OCI-LY1 (cell line): ENCODE data around the gene CBX7.
A peak's percentile ranks its signal among the peaks of the same experiment; 100 is the strongest.

Experiments used
- H2AFZ ChIP-seq: fragments of 200-600 bp; sonication (generic), shearing (Covaris generic); 2 replicates; pipeline ENCODE4 v1.6.0; 2014; ENCODE audit warnings: antibody characterized with exemption, mild to moderate bottlenecking, low read length
- H3F3A ChIP-seq: fragments of 200-600 bp; sonication (generic), shearing (Covaris generic); 2 replicates; pipeline ENCODE4 v1.6.0; 2014; ENCODE audit warnings: mild to moderate bottlenecking, antibody characterized with exemption, low read length, moderate library complexity; ENCODE audit not compliant: insufficient read depth
- H3K27ac ChIP-seq: fragments of 200-600 bp; sonication (generic); 2 replicates; pipeline ENCODE4 v1.5.1; 2014; ENCODE audit warnings: low read length, mixed run types, mild to moderate bottlenecking, low read depth; ENCODE audit not compliant: poor library complexity, severe bottlenecking
- H3K27me3 ChIP-seq: fragments of 200-600 bp; sonication (generic); 2 replicates; pipeline ENCODE4 v1.6.0; 2014; ENCODE audit warnings: antibody characterized with exemption, mild to moderate bottlenecking, low read length, moderate library complexity; ENCODE audit not compliant: insufficient read depth
- H3K36me3 ChIP-seq: fragments of 200-600 bp; sonication (generic); 2 replicates; pipeline ENCODE4 v1.6.1; 2014; ENCODE audit warnings: mild to moderate bottlenecking, antibody characterized with exemption, low read length, moderate library complexity, mixed read lengths; ENCODE audit not compliant: insufficient read depth
- H3K4me1 ChIP-seq: fragments of 200-600 bp; sonication (generic); 2 replicates; pipeline ENCODE4 v1.5.1; 2014; ENCODE audit warnings: mild to moderate bottlenecking, low read length, moderate library complexity; ENCODE audit not compliant: insufficient read depth, severe bottlenecking
- H3K4me2 ChIP-seq: fragments of 200-600 bp; sonication (generic), shearing (Covaris generic); 2 replicates; pipeline ENCODE4 v1.6.1; 2014; ENCODE audit warnings: low read length
- H3K4me3 ChIP-seq: fragments of 200-600 bp; sonication (generic); 2 replicates; pipeline ENCODE4 v1.5.1; 2014; ENCODE audit warnings: low read length, low read depth, mild to moderate bottlenecking, mixed read lengths; ENCODE audit not compliant: poor library complexity, severe bottlenecking
- H3K79me2 ChIP-seq: fragments of 200-600 bp; shearing (Covaris generic); 2 replicates; pipeline ENCODE4 v1.6.1; 2016; ENCODE audit warnings: mixed run types, low read length, mixed read lengths; ENCODE audit not compliant: insufficient read depth
- H3K9ac ChIP-seq: fragments of 200-600 bp; sonication (generic), shearing (Covaris generic); 2 replicates; pipeline ENCODE4 v1.6.1; 2014; ENCODE audit warnings: mild to moderate bottlenecking, low read length, mixed read lengths
- H3K9me2 ChIP-seq: fragments of 200-600 bp; sonication (generic), shearing (Covaris generic); 2 replicates; pipeline ENCODE4 v1.6.1; 2014; ENCODE audit warnings: low read depth, mild to moderate bottlenecking, low read length, mixed read lengths
- H3K9me3 ChIP-seq: fragments of 200-600 bp; shearing (Covaris generic); 2 replicates; pipeline ENCODE4 v1.6.1; 2014; ENCODE audit warnings: low read length, mixed read lengths
- H4K20me1 ChIP-seq: fragments of 200-600 bp; sonication (generic), shearing (Covaris generic); 2 replicates; pipeline ENCODE4 v1.6.0; 2016; ENCODE audit warnings: mild to moderate bottlenecking, low read length; ENCODE audit not compliant: insufficient read depth
- CTCF ChIP-seq: fragments of 200-600 bp; sonication (generic), shearing (Covaris generic); IDR thresholded peaks from 2 replicates; pipeline ENCODE4 v1.5.1; 2017; ENCODE audit warnings: mild to moderate bottlenecking, antibody characterized with exemption, low read length, moderate library complexity, mixed read lengths
- EZH2 ChIP-seq: fragments of 200-600 bp; sonication (generic), shearing (Covaris generic); IDR thresholded peaks from 2 replicates; pipeline ENCODE4 v1.8.0; 2017; ENCODE audit warnings: borderline replicate concordance, mixed run types, mild to moderate bottlenecking, antibody characterized with exemption, low read length, moderate library complexity, mixed read lengths

Gene CBX7

GRCh38 chr22:39147335-39148025 is 5.0 kb downstream of the CBX7 start:
- Histone ChIP-seq H3K27me3 (no peaks in the 10 kb centered on the region), H3K9ac (no peak overlapping the region), H3K79me2 (no peaks in the 10 kb centered on the region), H4K20me1 (no peaks in the 10 kb centered on the region), H2AFZ (no peak overlapping the region), H3K27ac (peak overlapping the region; percentile 81), H3K36me3 (peaks cover 24% of the 10 kb centered on the region), H3F3A (0 out of 2 replicates have a peak, but pooled peaks cover 5% of the 10 kb centered on the region), H3K4me2 (no peak overlapping the region), H3K4me1 (peaks cover 65% of the 10 kb centered on the region), H3K4me3 (no peak overlapping the region), H3K9me2 (no peaks in the 10 kb centered on the region), H3K9me3 (no peaks in the 10 kb centered on the region)
- TF ChIP-seq EZH2 (no peak), CTCF (no peak)

GRCh38 chr22:39146256-39147101 is 6.0 kb downstream of the CBX7 start:
- Histone ChIP-seq H3K4me3 (peak overlapping the region; percentile 54), H3K9me3 (no peaks in the 10 kb centered on the region), H3F3A (0 out of 2 replicates have a peak, but pooled peaks cover 5% of the 10 kb centered on the region), H4K20me1 (no peaks in the 10 kb centered on the region), H3K4me2 (peak overlapping the region; percentile 88), H2AFZ (no peak overlapping the region), H3K27me3 (no peaks in the 10 kb centered on the region), H3K9me2 (no peaks in the 10 kb centered on the region), H3K36me3 (peaks cover 24% of the 10 kb centered on the region), H3K27ac (peak overlapping the region; percentile 68), H3K79me2 (no peaks in the 10 kb centered on the region), H3K9ac (peak overlapping the region; percentile 21; the same call in 1 of the 2 replicates), H3K4me1 (peaks cover 58% of the 10 kb centered on the region)
- no peak for TF ChIP-seq CTCF
- TF ChIP-seq EZH2, result no peak

GRCh38 chr22:39144101-39144767 is 8.2 kb downstream of the CBX7 start:
- no peaks in the 10 kb centered on the region for H4K20me1 ChIP-seq
- peak overlapping the region; percentile 76; the same call in 1 of the 2 replicates for H3K9ac ChIP-seq
- no peaks in the 10 kb centered on the region for H3K27me3 ChIP-seq
- H3K4me1 ChIP-seq, result peaks cover 36% of the 10 kb centered on the region
- no peaks in the 10 kb centered on the region for H3K9me3 ChIP-seq
- peak overlapping the region; percentile 88 for H3K4me2 ChIP-seq
- no peak overlapping the region for H2AFZ ChIP-seq
- H3F3A ChIP-seq, result 0 out of 2 replicates have a peak, but pooled peaks cover 5% of the 10 kb centered on the region
- no peaks in the 10 kb centered on the region for H3K9me2 ChIP-seq
- H3K79me2 ChIP-seq, result no peaks in the 10 kb centered on the region
- H3K4me3 ChIP-seq, result peak overlapping the region; percentile 77
- peaks cover 17% of the 10 kb centered on the region for H3K36me3 ChIP-seq
- no peak for TF ChIP-seq EZH2
- H3K27ac ChIP-seq, result no peak overlapping the region
